ENCODE measurements around the gene SRGAP1.

The SRGAP1 gene

DNA sequence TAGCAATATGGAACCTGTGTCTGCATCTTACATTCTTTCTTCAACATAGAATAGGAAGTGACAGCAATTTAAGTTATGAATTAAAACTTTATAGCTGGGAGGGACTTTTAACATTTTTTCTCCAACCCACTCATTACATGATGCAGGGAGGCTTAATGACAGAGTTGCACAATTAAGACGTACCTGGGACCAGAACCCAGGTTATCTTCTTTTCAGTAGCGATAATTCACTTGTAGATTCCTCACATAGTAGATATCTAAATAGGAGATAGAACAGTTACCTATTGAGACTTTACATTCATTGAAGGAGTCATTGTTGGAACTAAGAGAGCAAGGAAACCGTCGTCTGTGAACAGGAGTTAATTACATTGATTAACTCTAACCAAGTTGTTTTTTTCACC lies 5.1 kb downstream of the SRGAP1 start:
- Histone ChIP-seq H3K4me1 (ENCODE audit: control insufficient read depth in 2 of 2, insufficient read depth in 1 of 2, low read depth in 1 of 2, low read length in 2 of 2) (peaks cover 0 to 6% of the 10 kb centered on the region in 2 donors), H3K27me3 (ENCODE audit: control insufficient read depth in 3 of 3, insufficient read depth in 3 of 3, low read depth in 1 of 3, low read length in 3 of 3) (no peaks in the 10 kb centered on the region), H3K79me1 (ENCODE audit: low read depth, low read length) (no peaks in the 10 kb centered on the region), H2AFZ (ENCODE audit: low read length) (no peak overlapping the region), H3K14ac (ENCODE audit: low read length) (no peak overlapping the region), H4K8ac (ENCODE audit: low read depth, low read length) (no peak overlapping the region), H2BK5ac (ENCODE audit: low read length) (no peak overlapping the region), H2BK15ac (ENCODE audit: low read length) (no peak overlapping the region), H3K4me3 (ENCODE audit: low read length in 2 of 2) (no peak overlapping the region), H3K23ac (ENCODE audit: low read depth, low read length, poor library complexity) (no peak overlapping the region), H3K36me3 (replicated peaks in 1 of 2; ENCODE audit: control insufficient read depth in 2 of 2, insufficient read depth in 2 of 2, low read length in 2 of 2) (no peaks in the 10 kb centered on the region), H3K9ac (ENCODE audit: low read depth, low read length, poor library complexity) (no peak overlapping the region), H4K91ac (ENCODE audit: low read depth, low read length, poor library complexity) (no peak overlapping the region), H3K18ac (ENCODE audit: low read length) (no peak overlapping the region), H3K4ac (ENCODE audit: low read length) (no peak overlapping the region), H3K27ac (replicated peaks; ENCODE audit: low read length) (no peak overlapping the region), H2AK5ac (ENCODE audit: low read depth, low read length) (no peak overlapping the region), H2BK12ac (ENCODE audit: low read length) (no peak overlapping the region), H2BK120ac (ENCODE audit: low read depth, low read length) (no peak overlapping the region), H3K9me3 (replicated peaks in 1 of 2; ENCODE audit: control insufficient read depth in 2 of 2, insufficient read depth in 1 of 2, low read depth in 1 of 2, low read length in 2 of 2) (no peaks in the 10 kb centered on the region), H3K4me2 (ENCODE audit: insufficient read depth, low read length, poor library complexity, severe bottlenecking) (no peak overlapping the region)
- no CpG with 5 or more reads among the region's 4 CpGs for WGBS, 2 donors (ENCODE audit: extremely low coverage in 2 of 2, insufficient read length in 2 of 2, insufficient replicate concordance in 1 of 2)
- no peak for DNase-seq (ENCODE audit: low spot score)

DNA sequence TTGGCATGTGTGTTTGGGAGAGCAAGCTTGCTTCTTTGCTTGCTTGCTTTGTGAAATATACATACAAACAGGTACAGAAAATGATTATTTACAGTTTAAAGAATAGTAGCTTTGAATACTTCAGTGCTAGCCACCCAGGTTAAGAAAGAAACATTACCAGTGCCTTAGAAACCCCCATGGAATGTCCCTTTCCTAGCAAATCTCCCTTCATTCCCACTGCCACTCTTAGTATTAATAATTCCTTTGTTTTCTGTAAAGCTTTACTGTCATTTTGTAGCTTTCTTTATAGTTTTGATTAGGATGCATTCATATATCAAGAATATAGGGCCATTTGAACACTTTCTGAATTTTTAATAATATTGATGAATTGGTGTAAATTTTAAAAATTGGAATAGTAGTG lies 9.5 kb downstream of the SRGAP1 start:
- H3K4me1 ChIP-seq (ENCODE audit: control insufficient read depth in 2 of 2, insufficient read depth in 1 of 2, low read depth in 1 of 2, low read length in 2 of 2): no peaks in the 10 kb centered on the region

DNA sequence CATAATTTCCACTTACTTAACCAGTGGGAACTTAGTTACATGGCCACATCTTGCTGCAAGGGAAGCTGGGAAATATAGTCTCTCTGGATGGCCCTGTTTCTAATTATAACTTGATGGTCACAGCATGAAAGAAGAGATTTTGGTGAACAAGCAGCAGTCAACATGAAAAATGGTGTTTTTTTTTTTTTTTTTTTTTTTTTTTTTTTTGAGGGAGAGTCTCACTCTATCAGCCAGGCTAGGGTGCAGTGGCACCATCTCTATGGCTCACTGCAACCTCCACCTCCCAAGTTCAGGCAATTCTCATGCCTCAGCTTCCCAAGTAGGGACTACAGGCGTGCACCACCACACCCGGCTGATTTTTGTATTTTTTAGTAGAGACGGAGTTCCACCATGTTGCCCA lies 10.8 kb downstream of the SRGAP1 start:
- Histone ChIP-seq H3K4me3 (ENCODE audit: low read length in 2 of 2) (no peak overlapping the region), H3K36me3 (replicated peaks in 1 of 2; ENCODE audit: control insufficient read depth in 2 of 2, insufficient read depth in 2 of 2, low read length in 2 of 2) (no peaks in the 10 kb centered on the region), H3K27ac (replicated peaks; ENCODE audit: low read length) (no peak overlapping the region), H3K9me3 (replicated peaks in 1 of 2; ENCODE audit: control insufficient read depth in 2 of 2, insufficient read depth in 1 of 2, low read depth in 1 of 2, low read length in 2 of 2) (peaks cover 0 to 3% of the 10 kb centered on the region in 2 donors), H3K79me1 (ENCODE audit: low read depth, low read length) (no peaks in the 10 kb centered on the region), H3K4me1 (ENCODE audit: control insufficient read depth in 2 of 2, insufficient read depth in 1 of 2, low read depth in 1 of 2, low read length in 2 of 2) (no peaks in the 10 kb centered on the region), H2AK5ac (ENCODE audit: low read depth, low read length) (no peak overlapping the region), H4K91ac (ENCODE audit: low read depth, low read length, poor library complexity) (no peak overlapping the region), H2BK12ac (ENCODE audit: low read length) (no peak overlapping the region), H3K23ac (ENCODE audit: low read depth, low read length, poor library complexity) (no peak overlapping the region), H3K27me3 (ENCODE audit: control insufficient read depth in 3 of 3, insufficient read depth in 3 of 3, low read depth in 1 of 3, low read length in 3 of 3) (no peaks in the 10 kb centered on the region), H3K4ac (ENCODE audit: low read length) (no peak overlapping the region), H4K8ac (ENCODE audit: low read depth, low read length) (no peak overlapping the region), H2BK15ac (ENCODE audit: low read length) (no peak overlapping the region), H3K14ac (ENCODE audit: low read length) (no peak overlapping the region), H3K4me2 (ENCODE audit: insufficient read depth, low read length, poor library complexity, severe bottlenecking) (no peak overlapping the region), H2BK5ac (ENCODE audit: low read length) (no peak overlapping the region), H3K18ac (ENCODE audit: low read length) (no peak overlapping the region), H2BK120ac (ENCODE audit: low read depth, low read length) (no peak overlapping the region), H3K9ac (ENCODE audit: low read depth, low read length, poor library complexity) (no peak overlapping the region), H2AFZ (ENCODE audit: low read length) (no peak overlapping the region)
- WGBS, 2 donors (ENCODE audit: extremely low coverage in 2 of 2, insufficient read length in 2 of 2, insufficient replicate concordance in 1 of 2): no CpG with 5 or more reads among the region's 3 CpGs
- DNase-seq (ENCODE audit: low spot score): no peak

More for the DNA sequence above, 9.5 kb downstream of the SRGAP1 start:
- no peak overlapping the region for H4K91ac ChIP-seq (ENCODE audit: low read depth, low read length, poor library complexity)
- no peak overlapping the region for H3K23ac ChIP-seq (ENCODE audit: low read depth, low read length, poor library complexity)
- H3K79me1 ChIP-seq (ENCODE audit: low read depth, low read length): no peaks in the 10 kb centered on the region
- H3K4me3 ChIP-seq (ENCODE audit: low read length in 2 of 2): no peak overlapping the region
- no peak overlapping the region for H3K27ac ChIP-seq (replicated peaks; ENCODE audit: low read length)
- DNase-seq (ENCODE audit: low spot score): no peak
- no peak overlapping the region for H3K4me2 ChIP-seq (ENCODE audit: insufficient read depth, low read length, poor library complexity, severe bottlenecking)
- no peak overlapping the region for H3K18ac ChIP-seq (ENCODE audit: low read length)
- H3K9ac ChIP-seq (ENCODE audit: low read depth, low read length, poor library complexity): no peak overlapping the region
- no peak overlapping the region for H2AK5ac ChIP-seq (ENCODE audit: low read depth, low read length)
- H2BK120ac ChIP-seq (ENCODE audit: low read depth, low read length): no peak overlapping the region
- peaks cover 0 to 3% of the 10 kb centered on the region in 2 donors for H3K9me3 ChIP-seq (replicated peaks in 1 of 2; ENCODE audit: control insufficient read depth in 2 of 2, insufficient read depth in 1 of 2, low read depth in 1 of 2, low read length in 2 of 2)
- H2BK15ac ChIP-seq (ENCODE audit: low read length): no peak overlapping the region
- H3K27me3 ChIP-seq (ENCODE audit: control insufficient read depth in 3 of 3, insufficient read depth in 3 of 3, low read depth in 1 of 3, low read length in 3 of 3): no peaks in the 10 kb centered on the region
- no peaks in the 10 kb centered on the region for H3K36me3 ChIP-seq (replicated peaks in 1 of 2; ENCODE audit: control insufficient read depth in 2 of 2, insufficient read depth in 2 of 2, low read length in 2 of 2)
- no peak overlapping the region for H2BK5ac ChIP-seq (ENCODE audit: low read length)
- no peak overlapping the region for H3K14ac ChIP-seq (ENCODE audit: low read length)
- no peak overlapping the region for H3K4ac ChIP-seq (ENCODE audit: low read length)
- H4K8ac ChIP-seq (ENCODE audit: low read depth, low read length): no peak overlapping the region
- H2BK12ac ChIP-seq (ENCODE audit: low read length): no peak overlapping the region
- H2AFZ ChIP-seq (ENCODE audit: low read length): no peak overlapping the region

DNA sequence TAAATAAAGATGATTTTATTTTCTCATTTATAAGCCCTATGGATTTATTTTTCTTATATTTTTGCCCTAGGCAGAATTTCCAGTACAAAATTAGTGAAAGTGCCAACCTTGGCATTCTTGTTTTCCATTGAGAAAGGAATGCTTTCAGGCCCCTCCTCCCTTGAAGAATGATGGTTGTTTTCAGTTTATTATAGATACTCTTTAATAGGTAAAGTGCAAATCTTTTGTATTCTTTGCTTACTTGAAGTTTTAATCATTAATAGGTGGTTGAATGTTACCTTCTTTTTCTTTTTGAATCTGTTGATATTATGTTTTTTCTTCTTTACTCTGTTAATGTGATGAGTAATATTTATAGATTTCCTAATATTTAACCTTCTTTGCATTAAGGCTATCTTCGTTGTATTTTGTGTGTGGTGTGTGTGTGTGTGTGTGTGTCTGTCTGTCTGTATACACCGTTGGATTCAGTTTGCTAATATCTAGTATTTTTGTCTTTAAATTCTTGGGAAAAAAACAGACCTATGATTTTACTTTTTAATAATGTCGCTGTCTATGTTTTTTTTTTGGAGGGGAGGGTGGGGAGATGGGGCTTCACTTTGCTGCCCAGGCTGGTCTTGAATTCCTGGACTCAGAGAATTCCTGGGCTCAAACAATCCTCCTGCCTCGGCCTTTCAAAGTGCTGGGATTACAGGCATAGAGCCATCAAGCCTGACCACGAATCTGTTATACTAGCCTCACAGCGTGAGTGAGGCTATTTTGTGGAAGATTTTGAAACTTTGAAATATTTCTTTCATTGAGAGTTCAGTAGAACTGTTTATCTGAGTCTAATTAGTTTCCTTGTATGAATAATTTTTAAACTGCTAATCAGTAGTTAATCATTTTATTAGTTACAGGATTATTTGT lies 13.5 kb downstream of the SRGAP1 start:
- Histone ChIP-seq H2BK15ac (ENCODE audit: low read length) (no peak overlapping the region), H3K79me1 (ENCODE audit: low read depth, low read length) (no peaks in the 10 kb centered on the region), H3K4me3 (ENCODE audit: low read length in 2 of 2) (no peak overlapping the region), H3K27me3 (ENCODE audit: control insufficient read depth in 3 of 3, insufficient read depth in 3 of 3, low read depth in 1 of 3, low read length in 3 of 3) (no peaks in the 10 kb centered on the region), H3K4me1 (ENCODE audit: control insufficient read depth in 2 of 2, insufficient read depth in 1 of 2, low read depth in 1 of 2, low read length in 2 of 2) (peaks cover 0 to 8% of the 10 kb centered on the region in 2 donors), H3K18ac (ENCODE audit: low read length) (no peak overlapping the region), H2BK12ac (ENCODE audit: low read length) (no peak overlapping the region), H3K36me3 (replicated peaks in 1 of 2; ENCODE audit: control insufficient read depth in 2 of 2, insufficient read depth in 2 of 2, low read length in 2 of 2) (no peaks in the 10 kb centered on the region), H3K9me3 (replicated peaks in 1 of 2; ENCODE audit: control insufficient read depth in 2 of 2, insufficient read depth in 1 of 2, low read depth in 1 of 2, low read length in 2 of 2) (peaks cover 0 to 3% of the 10 kb centered on the region in 2 donors), H2BK5ac (ENCODE audit: low read length) (no peak overlapping the region), H3K9ac (ENCODE audit: low read depth, low read length, poor library complexity) (no peak overlapping the region), H2BK120ac (ENCODE audit: low read depth, low read length) (no peak overlapping the region), H3K4ac (ENCODE audit: low read length) (no peak overlapping the region), H4K8ac (ENCODE audit: low read depth, low read length) (no peak overlapping the region), H3K23ac (ENCODE audit: low read depth, low read length, poor library complexity) (no peak overlapping the region), H2AK5ac (ENCODE audit: low read depth, low read length) (no peak overlapping the region), H3K14ac (ENCODE audit: low read length) (no peak overlapping the region), H3K27ac (replicated peaks; ENCODE audit: low read length) (no peak overlapping the region), H2AFZ (ENCODE audit: low read length) (no peak overlapping the region), H3K4me2 (ENCODE audit: insufficient read depth, low read length, poor library complexity, severe bottlenecking) (no peak overlapping the region), H4K91ac (ENCODE audit: low read depth, low read length, poor library complexity) (no peak overlapping the region)
- WGBS, 2 donors (ENCODE audit: extremely low coverage in 2 of 2, insufficient read length in 2 of 2, insufficient replicate concordance in 1 of 2): no CpG with 5 or more reads among the region's 6 CpGs
- no peak for DNase-seq (ENCODE audit: low spot score)

Measured in neuronal stem cell (in vitro differentiated cells).